Body of pancreas (tissue), 4 donors: ENCODE results near the gene TSTD2.
A peak's percentile ranks its signal among the peaks of the same experiment; 100 is the strongest.

Experiments used
- POLR2A ChIP-seq, 3 donors: fragments of 450-650 bp; IDR thresholded peaks; one replicate each; pipeline ENCODE4 v1.6.1; 2016; ENCODE audit warnings: antibody characterized with exemption in 3 of 3, mild to moderate bottlenecking in 2 of 3
- TF ChIP-seq, protein P1 (sequence below), 7 experiments: fragments of 450-650 bp in 4 of 7; fragments of 200-600 bp in 3 of 7; sonication (generic) in 3 of 7; IDR thresholded peaks; one replicate each; pipeline ENCODE4 v1.5.1; 2016 to 2019; ENCODE audit warnings: antibody characterized with exemption in 7 of 7

DNA sequence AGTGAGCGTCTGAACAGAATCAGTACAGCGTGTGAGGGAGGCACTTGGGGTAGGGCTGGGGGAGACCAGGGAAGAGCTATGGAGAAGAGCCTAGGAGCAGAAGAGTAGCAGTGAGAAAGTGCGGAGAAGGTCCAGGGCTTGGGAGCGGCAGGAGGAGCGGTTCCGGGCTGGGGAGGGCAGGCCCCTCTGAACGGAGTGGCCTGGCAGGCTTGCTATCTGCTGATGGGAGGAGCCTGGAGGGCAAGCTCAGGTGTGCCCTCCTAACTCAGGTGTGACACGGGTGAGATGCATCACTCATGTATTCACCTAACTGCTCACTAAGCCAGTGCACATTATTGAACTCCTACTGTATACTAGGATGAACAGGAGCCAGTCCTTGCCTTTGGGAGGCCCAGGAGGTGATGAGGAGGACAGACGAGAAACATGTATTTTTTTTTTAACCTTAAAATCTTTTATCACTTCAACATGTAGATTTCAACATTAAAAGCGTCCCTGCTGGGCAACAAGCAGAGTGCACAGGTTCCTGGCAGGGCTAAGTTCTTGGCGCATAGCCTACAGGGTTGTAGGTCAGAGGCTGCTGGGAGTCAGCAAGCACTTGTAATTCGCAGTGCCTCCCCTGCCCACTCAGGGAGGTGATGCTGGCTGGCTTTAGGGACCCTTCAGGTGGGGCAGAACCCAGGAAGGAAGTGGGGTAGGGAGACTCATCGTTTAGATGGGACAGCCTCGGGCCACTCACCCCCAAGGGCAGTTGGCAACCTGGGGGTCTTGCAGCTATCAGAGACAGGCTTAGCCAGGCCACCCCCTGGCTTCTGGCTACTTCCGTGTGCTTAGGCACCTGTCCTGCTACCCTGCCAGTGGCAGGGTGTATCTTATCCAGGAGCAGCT lies 76.2 kb downstream of the TSTD2 start:
- no peak for TF ChIP-seq POLR2A (IDR thresholded peaks at IDR 0.05)
- TF ChIP-seq, protein P1, sequence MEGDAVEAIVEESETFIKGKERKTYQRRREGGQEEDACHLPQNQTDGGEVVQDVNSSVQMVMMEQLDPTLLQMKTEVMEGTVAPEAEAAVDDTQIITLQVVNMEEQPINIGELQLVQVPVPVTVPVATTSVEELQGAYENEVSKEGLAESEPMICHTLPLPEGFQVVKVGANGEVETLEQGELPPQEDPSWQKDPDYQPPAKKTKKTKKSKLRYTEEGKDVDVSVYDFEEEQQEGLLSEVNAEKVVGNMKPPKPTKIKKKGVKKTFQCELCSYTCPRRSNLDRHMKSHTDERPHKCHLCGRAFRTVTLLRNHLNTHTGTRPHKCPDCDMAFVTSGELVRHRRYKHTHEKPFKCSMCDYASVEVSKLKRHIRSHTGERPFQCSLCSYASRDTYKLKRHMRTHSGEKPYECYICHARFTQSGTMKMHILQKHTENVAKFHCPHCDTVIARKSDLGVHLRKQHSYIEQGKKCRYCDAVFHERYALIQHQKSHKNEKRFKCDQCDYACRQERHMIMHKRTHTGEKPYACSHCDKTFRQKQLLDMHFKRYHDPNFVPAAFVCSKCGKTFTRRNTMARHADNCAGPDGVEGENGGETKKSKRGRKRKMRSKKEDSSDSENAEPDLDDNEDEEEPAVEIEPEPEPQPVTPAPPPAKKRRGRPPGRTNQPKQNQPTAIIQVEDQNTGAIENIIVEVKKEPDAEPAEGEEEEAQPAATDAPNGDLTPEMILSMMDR (IDR thresholded peaks at IDR 0.05) = peak in 2 of 7 experiments; percentile 13 to 21
